Activated CD4-positive, alpha-beta T cell treated with anti-CD3 and anti-CD28 coated beads, Interleukin-2, amount 50 U/mL, for 16 hours (primary cell): ENCODE measurements around the gene YPEL2.

Source experiments
- DNase-seq: peaks from one replicate; pipeline ENCODE4 v3.0.0-alpha.2; 2020

YPEL2 gene

GRCh38 chr17:59357929-59358328 lies 26.5 kb downstream of the YPEL2 start:
- peak; percentile 18 for DNase-seq

GRCh38 chr17:59361386-59361785 lies 29.9 kb downstream of the YPEL2 start:
- DNase-seq = peak; percentile 79

GRCh38 chr17:59361916-59362810 lies 30.7 kb downstream of the YPEL2 start:
- peak; percentile 78 for DNase-seq

- no peak for DNase-seq
Observed at GRCh38 chr17:59362811-59363205, 31.4 kb downstream of the YPEL2 start.

GRCh38 chr17:59365383-59365981 lies 34.0 kb downstream of the YPEL2 start:
- DNase-seq = no peak

- no peak for DNase-seq
Observed at GRCh38 chr17:59366040-59366757, 34.7 kb downstream of the YPEL2 start.

- DNase-seq = no peak
Observed at GRCh38 chr17:59366773-59367656, 35.6 kb downstream of the YPEL2 start.

GRCh38 chr17:59367657-59368045 lies 36.2 kb downstream of the YPEL2 start:
- no peak for DNase-seq

- no peak for DNase-seq
Observed at GRCh38 chr17:59368218-59368857, 36.9 kb downstream of the YPEL2 start.

GRCh38 chr17:59369031-59369975 lies 37.8 kb downstream of the YPEL2 start:
- no peak for DNase-seq

- DNase-seq = no peak
Observed at GRCh38 chr17:59370593-59371299, 39.3 kb downstream of the YPEL2 start.

- no peak for DNase-seq
Observed at GRCh38 chr17:59371416-59372100, 40.1 kb downstream of the YPEL2 start.

- DNase-seq = peak; percentile 18
Observed at GRCh38 chr17:59372138-59372751, 40.8 kb downstream of the YPEL2 start.

- DNase-seq = no peak
Observed at GRCh38 chr17:59373882-59374495, 42.5 kb downstream of the YPEL2 start.

GRCh38 chr17:59374612-59375011 lies 43.2 kb downstream of the YPEL2 start:
- DNase-seq = no peak

GRCh38 chr17:59375857-59376256 lies 44.4 kb downstream of the YPEL2 start:
- DNase-seq = no peak

GRCh38 chr17:59376506-59376905 lies 45.1 kb downstream of the YPEL2 start:
- no peak for DNase-seq

- no peak for DNase-seq
Observed at GRCh38 chr17:59377410-59377809, 46.0 kb downstream of the YPEL2 start.

GRCh38 chr17:59378675-59379074 lies 47.2 kb downstream of the YPEL2 start:
- no peak for DNase-seq
